IMR-90 (cell line): Measurements from ENCODE around the gene SRSF3. TPM values are rescaled to one million over a fixed set of nuclear protein-coding genes. Genes with fewer than 3 reads are reported as not detected.
A peak's percentile ranks its signal among the peaks of the same experiment; 100 is the strongest.

Source experiments
- ATAC-seq: fragments of 200-7000 bp; cut with Tn5 transposase; 2 replicates; pipeline ENCODE4 v1.9.1; 2020; ENCODE audit warnings: low read depth, mild to moderate bottlenecking, moderate library complexity
- BruUV-seq: library from RNA; stranded (reverse); fragments of 400-500 nt; replicated peaks from 2 replicates; lab custom pipeline; 2021; lab: Mats Ljungman, UMichigan
- CTCF ChIA-PET: fragments of 300-600 bp; formaldehyde crosslinking; extraction: SDS; loops from one replicate; lab custom pipeline; 2021; ENCODE audit warnings: antibody characterized with exemption; lab: Yijun Ruan, JAX
- POLR2A ChIA-PET: fragments of 300-600 bp; sonication (Branson Sonifier 250); formaldehyde crosslinking; loops from one replicate; lab custom pipeline; 2022; ENCODE audit warnings: antibody characterized with exemption; ENCODE audit not compliant: unreplicated experiment; lab: Charles Lee
- DNase-seq: peaks from one replicate; pipeline ENCODE4 v3.0.0; 2013
- H2AFZ ChIP-seq: replicated peaks from 2 replicates; pipeline ENCODE3; 2013; ENCODE audit warnings: low read length, mild to moderate bottlenecking; ENCODE audit not compliant: poor library complexity
- H2AK5ac ChIP-seq: 2 replicates; pipeline ENCODE4 v1.6.1; 2013; ENCODE audit warnings: low read depth, low read length, inconsistent platforms
- H2AK9ac ChIP-seq: replicated peaks from 2 replicates; pipeline ENCODE3; 2013; ENCODE audit warnings: mild to moderate bottlenecking, low read depth, low read length, moderate library complexity; ENCODE audit not compliant: poor library complexity
- H2BK120ac ChIP-seq: 2 replicates; pipeline ENCODE4 v1.6.1; 2013; ENCODE audit warnings: low read depth, low read length, inconsistent platforms
- H2BK15ac ChIP-seq: 3 replicates; pipeline ENCODE4 v1.6.1; 2013; ENCODE audit warnings: low read depth, low read length, inconsistent platforms
- H2BK20ac ChIP-seq: 2 replicates; pipeline ENCODE4 v1.6.1; 2013; ENCODE audit warnings: low read depth, mild to moderate bottlenecking, inconsistent platforms, low read length, moderate library complexity
- H2BK5ac ChIP-seq: 2 replicates; pipeline ENCODE4 v1.6.1; 2013; ENCODE audit warnings: mild to moderate bottlenecking, low read depth, low read length, inconsistent platforms; ENCODE audit not compliant: poor library complexity, severe bottlenecking
- H3K14ac ChIP-seq: replicated peaks from 2 replicates; pipeline ENCODE4 v1.6.1; 2013; ENCODE audit warnings: low read depth, low read length, inconsistent platforms
- H3K18ac ChIP-seq: 2 replicates; pipeline ENCODE4 v1.6.1; 2013; ENCODE audit warnings: low read depth, low read length, control low read depth
- H3K23ac ChIP-seq: 2 replicates; pipeline ENCODE4 v1.6.1; 2013; ENCODE audit warnings: low read depth, low read length, inconsistent platforms
- H3K27ac ChIP-seq: 2 replicates; pipeline ENCODE4 v1.5.1; 2013; ENCODE audit warnings: mild to moderate bottlenecking, control low read depth, low read length; ENCODE audit not compliant: insufficient read depth
- H3K27me3 ChIP-seq: 2 replicates; pipeline ENCODE4 v1.6.1; 2013; ENCODE audit warnings: low read length; ENCODE audit not compliant: control insufficient read depth, insufficient read depth
- H3K36me3 ChIP-seq: 2 replicates; pipeline ENCODE4 v1.6.1; 2013; ENCODE audit warnings: low read length, mixed read lengths; ENCODE audit not compliant: control insufficient read depth, insufficient read depth
- H3K4ac ChIP-seq: 2 replicates; pipeline ENCODE4 v1.6.1; 2013; ENCODE audit warnings: low read depth, low read length, inconsistent platforms
- H3K4me1 ChIP-seq: 2 replicates; pipeline ENCODE4 v1.6.1; 2013; ENCODE audit warnings: low read length, mixed read lengths; ENCODE audit not compliant: control insufficient read depth, insufficient read depth
- H3K4me2 ChIP-seq: 2 replicates; pipeline ENCODE4 v1.6.1; 2013; ENCODE audit warnings: low read depth, mild to moderate bottlenecking, control low read depth, low read length, moderate library complexity
- H3K4me3 ChIP-seq: 2 replicates; pipeline ENCODE4 v1.5.1; 2013; ENCODE audit warnings: low read depth, mild to moderate bottlenecking, control low read depth, low read length, moderate library complexity; ENCODE audit not compliant: insufficient read depth
- H3K56ac ChIP-seq: 2 replicates; pipeline ENCODE4 v1.6.1; 2013; ENCODE audit warnings: low read length, inconsistent platforms; ENCODE audit not compliant: insufficient read depth; ENCODE audit errors: extremely low read depth
- H3K79me1 ChIP-seq, 2 experiments: 2 replicates each; pipeline ENCODE4 v1.6.1; 2013; ENCODE audit warnings: low read length in 2 of 2, inconsistent platforms in 1 of 2, low read depth in 1 of 2
- H3K9ac ChIP-seq: 2 replicates; pipeline ENCODE4 v1.6.1; 2013; ENCODE audit warnings: low read depth, low read length, control low read depth
- H3K9me1 ChIP-seq: 2 replicates; pipeline ENCODE4 v1.6.1; 2013; ENCODE audit warnings: low read length, inconsistent platforms; ENCODE audit not compliant: insufficient read depth
- H3K9me3 ChIP-seq: 2 replicates; pipeline ENCODE4 v1.6.1; 2013; ENCODE audit warnings: low read length; ENCODE audit not compliant: control insufficient read depth, insufficient read depth
- H4K20me1 ChIP-seq: 2 replicates; pipeline ENCODE4 v1.6.1; 2013; ENCODE audit warnings: low read length, inconsistent platforms; ENCODE audit not compliant: insufficient read depth
- H4K5ac ChIP-seq: 2 replicates; pipeline ENCODE4 v1.6.1; 2013; ENCODE audit warnings: mild to moderate bottlenecking, low read depth, low read length, control low read depth
- H4K8ac ChIP-seq, 2 experiments: 2 replicates each; pipeline ENCODE4 v1.6.1; 2013; ENCODE audit warnings: low read depth in 2 of 2, low read length in 2 of 2, control low read depth in 1 of 2, inconsistent platforms in 1 of 2
- H4K91ac ChIP-seq: 2 replicates; pipeline ENCODE4 v1.6.1; 2013; ENCODE audit warnings: low read depth, low read length, inconsistent platforms; ENCODE audit not compliant: insufficient read depth
- BHLHE40 ChIP-seq: fragments of 150-350 bp; IDR thresholded peaks from 2 replicates; pipeline ENCODE4 v1.6.1; 2016; ENCODE audit warnings: mild to moderate bottlenecking, low read depth, low read length
- CEBPB ChIP-seq: IDR thresholded peaks from 2 replicates; pipeline ENCODE4 v1.6.1; 2012; ENCODE audit warnings: low read depth, low read length, improper control_type of control experiment
- CHD1 ChIP-seq: IDR thresholded peaks from 2 replicates; pipeline ENCODE4 v1.6.1; 2012; ENCODE audit warnings: low read depth, low read length, improper control_type of control experiment
- FOS ChIP-seq: fragments of 150-350 bp; IDR thresholded peaks from 2 replicates; pipeline ENCODE4 v1.6.1; 2016; ENCODE audit warnings: low read depth, low read length
- MAFK ChIP-seq: IDR thresholded peaks from 2 replicates; pipeline ENCODE4 v1.6.1; 2012; ENCODE audit warnings: low read depth, low read length, improper control_type of control experiment
- MAZ ChIP-seq: IDR thresholded peaks from 2 replicates; pipeline ENCODE4 v1.6.1; 2012; ENCODE audit warnings: low read depth, mild to moderate bottlenecking, low read length, improper control_type of control experiment, moderate library complexity, borderline replicate concordance
- MXI1 ChIP-seq: IDR thresholded peaks from 2 replicates; pipeline ENCODE4 v1.6.1; 2012; ENCODE audit warnings: low read depth, mild to moderate bottlenecking, low read length, moderate library complexity, borderline replicate concordance
- NFE2L2 ChIP-seq: fragments of 150-350 bp; IDR thresholded peaks from 2 replicates; pipeline ENCODE4 v1.6.1; 2016; ENCODE audit warnings: low read depth, mild to moderate bottlenecking, low read length
- POLR2A ChIP-seq: IDR thresholded peaks from 2 replicates; pipeline ENCODE4 v1.6.1; 2012; ENCODE audit warnings: mild to moderate bottlenecking, low read depth, low read length
- RAD21 ChIP-seq: IDR thresholded peaks from 2 replicates; pipeline ENCODE4 v1.6.1; 2012; ENCODE audit warnings: low read length, improper control_type of control experiment
- RCOR1 ChIP-seq: IDR thresholded peaks from 2 replicates; pipeline ENCODE4 v1.6.1; 2012; ENCODE audit warnings: mild to moderate bottlenecking, low read length, improper control_type of control experiment; ENCODE audit not compliant: insufficient replicate concordance
- RFX5 ChIP-seq: IDR thresholded peaks from 2 replicates; pipeline ENCODE4 v1.8.0; 2012; ENCODE audit warnings: low read depth, mild to moderate bottlenecking, low read length, moderate library complexity
- SMC3 ChIP-seq: fragments of 150-350 bp; IDR thresholded peaks from 2 replicates; pipeline ENCODE4 v1.6.1; 2016; ENCODE audit warnings: low read depth, mild to moderate bottlenecking, antibody characterized with exemption, low read length, moderate library complexity
- WGBS, 2 experiments: methylation state at CpG; one replicate each; pipeline versions ENCODE4 v1.1.5 to v1.1.7; 2013; ENCODE audit warnings: missing lambda C conversion rate in 2 of 2; ENCODE audit not compliant: insufficient read length in 1 of 2; ENCODE audit errors: extremely low coverage in 2 of 2; 5-methylcytosine and 5-hydroxymethylcytosine counted together
- dilution Hi-C: fragments of 300-500 bp; cut with HindIII; formaldehyde crosslinking; loops from one replicate; pipeline ENCODE4 v1.14.3; 2018; ENCODE audit warnings: low sequenced_read_pairs; ENCODE audit not compliant: unreplicated experiment
- in situ Hi-C: fragments of 300-500 bp; cut with MboI; formaldehyde crosslinking; loops from 3 replicates; pipeline ENCODE4 v1.14.3; 2019; ENCODE audit warnings: low sequenced_read_pairs, inconsistent platforms, mixed read lengths
- intact Hi-C: fragments of 100-400 bp; cut with micrococcal nuclease; formaldehyde crosslinking; loops from 2 replicates; pipeline ENCODE4 v1.10.0; 2022
- polyA plus RNA-seq, 3 experiments: library from polyadenylated mRNA; depleted of rRNA; stranded (reverse); fragments of >200 nt; gene quantifications; 2 replicates each; pipeline ENCODE4 v1.2.3, GENCODE V29; 2012; ENCODE audit warnings: low replicate concordance in 1 of 3
- total RNA-seq: library from RNA; depleted of rRNA; stranded (reverse); fragments of >200 nt; gene quantifications from 2 replicates; pipeline ENCODE4 v1.2.3, GENCODE V29; 2012
- TF ChIP-seq, protein P1 (sequence below): fragments of 150-350 bp; IDR thresholded peaks from 2 replicates; pipeline ENCODE4 v1.6.1; 2016; ENCODE audit warnings: low read depth, mild to moderate bottlenecking, low read length, moderate library complexity, borderline replicate concordance
- TF ChIP-seq, protein P2 (sequence below): conservative IDR thresholded peaks from 2 replicates; pipeline ENCODE4 v1.5.1; 2012; ENCODE audit warnings: mild to moderate bottlenecking, low read depth, low read length, improper control_type of control experiment
- TF ChIP-seq, protein P3 (sequence below): fragments of 150-350 bp; IDR thresholded peaks from 2 replicates; pipeline ENCODE4 v1.6.1; 2017; ENCODE audit warnings: mild to moderate bottlenecking, antibody characterized with exemption, low read length, low read depth

SRSF3 gene
- total and polyA plus RNA-seq, 2 of the 4 experiments (the other 2 are of a cell fraction), result 237 to 297 TPM

DNA sequence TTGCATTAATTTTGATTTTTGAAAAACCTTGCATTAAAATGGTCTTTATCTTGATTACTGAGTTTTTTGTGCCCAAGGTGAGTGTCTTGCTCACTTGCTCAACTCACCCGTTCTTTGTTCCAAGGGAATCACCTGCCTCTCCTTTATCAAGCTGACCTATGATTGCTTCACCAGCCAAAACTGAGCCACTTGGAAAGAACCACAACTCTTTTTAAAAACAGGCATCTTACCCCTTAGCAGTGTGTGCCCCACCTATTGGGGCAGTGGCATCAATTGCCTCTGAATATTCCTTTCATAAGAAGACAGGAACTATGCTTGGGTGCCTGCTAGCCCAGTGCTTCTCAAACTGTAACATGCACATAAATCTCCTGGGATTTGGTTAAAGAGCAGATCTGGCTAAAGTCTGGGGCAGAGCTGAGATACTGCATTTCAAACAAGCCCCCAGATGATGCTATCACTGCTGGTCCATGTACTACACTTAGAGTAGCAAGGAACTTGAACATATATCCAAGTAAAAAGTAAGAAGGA, 43.6 kb upstream of the SRSF3 start:
- H3K18ac ChIP-seq, result no peak overlapping the region
- dilution Hi-C loops, result no loop called here
- ChIA-PET POLR2A (no interaction called here), CTCF (no interaction called here)
- no peak overlapping the region for H3K9ac ChIP-seq
- DNase-seq (no peak), ATAC-seq (no peak)
- peaks cover 1% of the 10 kb centered on the region; the same call in 1 of the 2 replicates for H3K4me1 ChIP-seq
- H3K79me1 ChIP-seq, result peaks cover 0 to 23% of the 10 kb centered on the region in 2 experiments; a peak in 2 of 4 replicates
- no peak overlapping the region for H2BK15ac ChIP-seq
- H3K23ac ChIP-seq, result 0 out of 2 replicates have a peak overlapping the region, but pooled peaks have one; percentile 24
- BruUV-seq, result no TSS peak
- no peak overlapping the region for H3K4ac ChIP-seq
- no peak overlapping the region for H4K91ac ChIP-seq
- no peaks in the 10 kb centered on the region for H3K36me3 ChIP-seq
- intact Hi-C loops, result no loop called here
- no peak overlapping the region for H2AFZ ChIP-seq
- 0 out of 2 replicates have a peak, but pooled peaks cover 5% of the 10 kb centered on the region for H4K20me1 ChIP-seq
- no peak overlapping the region for H4K5ac ChIP-seq
- in situ Hi-C loops, result no loop called here
- TF ChIP-seq, protein P1, sequence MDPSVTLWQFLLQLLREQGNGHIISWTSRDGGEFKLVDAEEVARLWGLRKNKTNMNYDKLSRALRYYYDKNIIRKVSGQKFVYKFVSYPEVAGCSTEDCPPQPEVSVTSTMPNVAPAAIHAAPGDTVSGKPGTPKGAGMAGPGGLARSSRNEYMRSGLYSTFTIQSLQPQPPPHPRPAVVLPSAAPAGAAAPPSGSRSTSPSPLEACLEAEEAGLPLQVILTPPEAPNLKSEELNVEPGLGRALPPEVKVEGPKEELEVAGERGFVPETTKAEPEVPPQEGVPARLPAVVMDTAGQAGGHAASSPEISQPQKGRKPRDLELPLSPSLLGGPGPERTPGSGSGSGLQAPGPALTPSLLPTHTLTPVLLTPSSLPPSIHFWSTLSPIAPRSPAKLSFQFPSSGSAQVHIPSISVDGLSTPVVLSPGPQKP, result no peak
- no peak for TF ChIP-seq FOS
- TF ChIP-seq BHLHE40, result no peak
- TF ChIP-seq POLR2A, result no peak
- no peak for TF ChIP-seq RAD21
- TF ChIP-seq, protein P2, sequence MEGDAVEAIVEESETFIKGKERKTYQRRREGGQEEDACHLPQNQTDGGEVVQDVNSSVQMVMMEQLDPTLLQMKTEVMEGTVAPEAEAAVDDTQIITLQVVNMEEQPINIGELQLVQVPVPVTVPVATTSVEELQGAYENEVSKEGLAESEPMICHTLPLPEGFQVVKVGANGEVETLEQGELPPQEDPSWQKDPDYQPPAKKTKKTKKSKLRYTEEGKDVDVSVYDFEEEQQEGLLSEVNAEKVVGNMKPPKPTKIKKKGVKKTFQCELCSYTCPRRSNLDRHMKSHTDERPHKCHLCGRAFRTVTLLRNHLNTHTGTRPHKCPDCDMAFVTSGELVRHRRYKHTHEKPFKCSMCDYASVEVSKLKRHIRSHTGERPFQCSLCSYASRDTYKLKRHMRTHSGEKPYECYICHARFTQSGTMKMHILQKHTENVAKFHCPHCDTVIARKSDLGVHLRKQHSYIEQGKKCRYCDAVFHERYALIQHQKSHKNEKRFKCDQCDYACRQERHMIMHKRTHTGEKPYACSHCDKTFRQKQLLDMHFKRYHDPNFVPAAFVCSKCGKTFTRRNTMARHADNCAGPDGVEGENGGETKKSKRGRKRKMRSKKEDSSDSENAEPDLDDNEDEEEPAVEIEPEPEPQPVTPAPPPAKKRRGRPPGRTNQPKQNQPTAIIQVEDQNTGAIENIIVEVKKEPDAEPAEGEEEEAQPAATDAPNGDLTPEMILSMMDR, result no peak
- no peak for TF ChIP-seq RFX5
- no peak for TF ChIP-seq CHD1
- TF ChIP-seq CEBPB, result no peak
- TF ChIP-seq MXI1, result no peak
- no peak for TF ChIP-seq MAZ
- TF ChIP-seq, protein P3, sequence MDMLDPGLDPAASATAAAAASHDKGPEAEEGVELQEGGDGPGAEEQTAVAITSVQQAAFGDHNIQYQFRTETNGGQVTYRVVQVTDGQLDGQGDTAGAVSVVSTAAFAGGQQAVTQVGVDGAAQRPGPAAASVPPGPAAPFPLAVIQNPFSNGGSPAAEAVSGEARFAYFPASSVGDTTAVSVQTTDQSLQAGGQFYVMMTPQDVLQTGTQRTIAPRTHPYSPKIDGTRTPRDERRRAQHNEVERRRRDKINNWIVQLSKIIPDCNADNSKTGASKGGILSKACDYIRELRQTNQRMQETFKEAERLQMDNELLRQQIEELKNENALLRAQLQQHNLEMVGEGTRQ, result no peak
- no peak for TF ChIP-seq MAFK
- TF ChIP-seq RCOR1, result no peak
- TF ChIP-seq NFE2L2, result no peak
- no peak for TF ChIP-seq SMC3
- no peak overlapping the region for H3K4me2 ChIP-seq
- no peak overlapping the region for H2AK5ac ChIP-seq
- no peaks in the 10 kb centered on the region for H3K9me1 ChIP-seq
- no peak overlapping the region for H2AK9ac ChIP-seq
- WGBS, 2 experiments, result no CpG with 5 or more reads among the region's 1 CpG
- H3K9me3 ChIP-seq, result no peaks in the 10 kb centered on the region
- H3K4me3 ChIP-seq, result no peak overlapping the region
- H3K14ac ChIP-seq, result no peak overlapping the region
- H3K27ac ChIP-seq, result no peak overlapping the region
- no peak overlapping the region for H2BK5ac ChIP-seq
- H3K56ac ChIP-seq, result no peak overlapping the region
- no peak overlapping the region for H4K8ac ChIP-seq
- no peak overlapping the region for H2BK20ac ChIP-seq
- no peaks in the 10 kb centered on the region for H3K27me3 ChIP-seq
- no peak overlapping the region for H2BK120ac ChIP-seq
